GM18907 (cell line): ENCODE measurements around the gene ZNF277.
"Not testable (repeated sequence)": the region's sequence is repeated elsewhere in the genome, so short reads cannot be mapped to it uniquely, and the experiment has no call there.

Source experiments
- ATAC-seq: cut with Tn5 transposase; IDR thresholded peaks from one replicate; pipeline ENCODE4 v1.9.1; 2021; ENCODE audit warnings: mild to moderate bottlenecking, moderate library complexity; ENCODE audit not compliant: unreplicated experiment

Gene ZNF277

DNA sequence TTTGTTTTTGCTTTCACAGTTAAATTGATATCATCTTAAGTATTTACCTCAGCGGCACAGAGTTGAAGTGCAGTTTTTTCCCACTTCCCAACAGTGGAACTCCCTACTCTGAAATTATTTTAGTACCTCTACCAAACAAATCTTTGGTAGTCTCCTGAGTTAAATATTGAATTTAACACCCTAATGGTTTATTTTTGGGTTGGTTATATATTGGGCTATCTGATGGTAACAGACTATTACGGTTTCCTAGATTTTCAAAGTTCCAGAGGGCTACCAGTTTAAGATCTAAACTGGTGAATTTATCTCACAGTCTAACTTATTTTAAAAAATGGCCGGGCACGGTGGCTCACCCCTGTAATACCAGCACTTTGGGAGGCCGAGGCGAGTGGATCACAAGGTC is 1.3 kb downstream of the ZNF277 start:
- ATAC-seq = no peak

DNA sequence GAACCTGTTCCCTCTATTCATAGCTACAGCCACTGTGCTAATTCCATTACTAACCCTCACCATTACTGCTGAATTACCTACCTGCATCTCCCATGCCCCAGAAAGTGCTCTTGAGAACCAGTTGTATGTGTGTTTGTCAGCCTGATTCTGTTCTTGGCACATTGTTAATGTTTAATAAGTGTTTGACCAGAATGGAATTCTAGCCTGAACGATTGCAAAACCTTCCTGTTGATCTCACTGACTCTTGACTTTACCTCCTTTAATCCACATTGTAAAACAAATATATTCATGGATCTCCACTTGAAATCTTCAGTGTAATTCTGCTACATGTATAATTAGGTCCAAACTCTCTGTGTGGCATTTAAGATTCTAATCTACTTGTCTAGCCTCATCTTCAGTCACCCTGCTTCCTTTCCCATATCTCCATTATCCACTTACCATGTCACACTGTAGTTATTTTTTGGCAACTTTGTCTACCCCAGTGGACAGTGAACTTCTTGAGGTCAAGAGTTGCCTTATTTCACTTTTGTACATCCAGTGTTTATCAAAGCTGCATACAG is 4.9 kb downstream of the ZNF277 start:
- no peak for ATAC-seq

DNA sequence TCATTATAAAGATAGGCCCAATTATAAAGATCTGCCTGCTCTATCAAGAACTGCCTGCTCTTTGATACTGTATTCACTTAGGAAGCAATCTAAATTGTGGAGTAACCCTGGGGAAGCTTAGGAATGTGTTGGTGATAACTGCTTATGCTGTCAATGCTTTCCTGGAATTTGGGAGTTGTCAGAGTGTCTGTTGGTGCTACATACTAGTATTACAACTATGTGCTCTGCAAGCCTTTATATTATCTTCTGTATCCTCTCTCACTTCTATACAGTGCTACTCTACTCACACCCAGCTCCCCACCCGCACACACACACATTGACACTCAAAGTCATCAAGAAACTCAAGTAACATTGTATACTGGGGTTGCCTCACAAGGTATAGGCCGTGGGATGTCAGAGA is 6.1 kb downstream of the ZNF277 start:
- no peak for ATAC-seq

DNA sequence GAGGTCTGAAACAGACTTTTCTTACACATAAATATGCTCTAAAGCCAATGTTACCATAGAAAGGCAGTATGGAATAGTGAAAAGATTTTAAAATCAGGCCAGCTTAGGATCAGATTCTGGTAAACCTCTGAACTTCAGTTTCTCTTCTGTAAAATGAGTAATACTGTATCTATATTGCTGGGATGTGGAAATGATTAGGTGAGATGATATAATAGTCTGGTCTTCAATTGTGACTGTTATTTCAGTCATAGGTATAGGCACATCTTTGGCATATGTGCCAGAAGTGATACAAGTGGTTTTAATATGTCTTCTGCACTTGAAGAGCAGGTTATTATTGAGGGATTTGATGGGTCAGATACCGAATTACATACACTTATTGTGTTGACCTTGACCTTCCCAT is 7.2 kb downstream of the ZNF277 start:
- no peak for ATAC-seq

DNA sequence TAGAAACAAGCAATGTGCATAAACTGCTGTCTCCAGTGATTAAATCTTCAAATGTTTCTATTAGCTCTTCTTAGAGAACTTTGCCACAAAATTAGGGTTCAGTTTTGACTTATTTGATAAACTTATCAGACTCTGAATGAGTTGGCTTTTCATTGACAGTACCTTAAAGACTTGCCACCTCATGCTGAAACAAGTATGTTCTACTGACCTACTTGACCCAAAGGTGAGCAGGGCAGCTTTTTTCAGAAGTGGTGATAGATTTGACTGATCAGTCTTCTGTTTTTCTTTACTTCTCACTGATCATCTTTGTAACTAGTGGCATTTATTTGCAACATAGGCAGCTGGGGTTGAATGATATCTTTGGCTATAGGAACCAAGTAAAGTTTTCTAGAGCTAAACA is 7.8 kb downstream of the ZNF277 start:
- ATAC-seq = no peak

DNA sequence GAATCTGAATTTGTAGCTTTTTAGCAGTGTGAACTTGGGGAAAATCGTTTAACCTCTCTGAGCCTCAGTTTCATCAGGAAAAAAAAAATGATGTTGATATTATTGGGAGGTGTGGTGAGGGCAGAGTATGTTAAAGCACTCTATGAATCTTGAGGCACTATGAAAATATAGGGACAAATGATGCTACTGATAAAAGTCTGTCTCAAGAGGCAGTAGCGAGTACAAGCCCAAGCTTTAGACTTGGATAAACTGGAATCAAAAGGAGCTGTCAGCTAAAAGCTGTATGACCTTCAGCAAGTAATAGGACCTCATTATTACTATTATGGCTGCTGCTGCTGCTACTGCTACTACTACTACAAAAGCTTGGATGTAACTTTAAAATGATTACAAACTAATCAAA is 8.4 kb downstream of the ZNF277 start:
- no peak for ATAC-seq

DNA sequence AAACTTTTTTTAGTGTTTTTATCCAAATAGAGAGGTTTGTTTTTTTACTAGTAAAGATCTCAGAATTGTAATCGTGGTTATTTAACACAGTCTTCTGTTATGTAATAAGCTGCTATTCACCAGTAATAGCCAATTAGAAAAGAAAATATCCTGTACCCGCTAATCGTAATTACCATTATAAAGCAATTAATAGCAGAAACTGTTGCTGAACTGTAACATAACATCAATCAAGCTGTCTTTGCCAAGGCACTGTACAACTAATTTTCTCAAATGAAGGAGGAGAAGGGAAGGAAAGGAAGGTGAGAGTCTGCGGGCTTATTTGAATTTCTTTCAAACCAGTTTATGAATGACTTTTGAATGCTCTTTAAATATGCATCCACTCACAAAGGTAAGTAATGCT is 9.3 kb downstream of the ZNF277 start:
- no peak for ATAC-seq

DNA sequence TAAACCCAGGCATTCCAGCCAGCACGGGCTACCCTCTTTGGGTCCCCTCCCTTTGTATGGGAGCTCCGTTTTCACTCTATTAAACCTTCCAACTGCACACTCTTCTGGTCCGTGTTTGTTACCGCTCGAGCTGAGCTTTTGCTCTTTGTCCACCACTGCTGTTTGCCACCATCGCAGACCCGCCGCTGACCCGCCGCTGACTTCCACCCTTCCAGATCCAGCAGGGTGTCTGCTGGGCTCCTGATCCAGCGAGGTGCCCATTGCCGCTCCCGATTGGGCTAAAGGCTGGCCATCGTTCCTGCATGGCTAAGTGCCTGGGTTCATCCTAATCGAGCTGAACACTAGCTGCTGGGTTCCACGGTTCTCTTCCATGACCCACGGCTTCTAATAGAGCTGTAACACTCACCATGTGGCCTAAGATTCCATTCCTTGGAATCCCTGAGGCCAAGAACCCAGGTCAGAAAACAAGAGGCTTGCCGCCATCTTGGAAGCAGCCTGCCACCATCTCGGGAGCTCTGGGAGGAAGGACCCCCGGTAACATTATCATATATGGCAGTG is 14.5 kb downstream of the ZNF277 start:
- no peak for ATAC-seq

DNA sequence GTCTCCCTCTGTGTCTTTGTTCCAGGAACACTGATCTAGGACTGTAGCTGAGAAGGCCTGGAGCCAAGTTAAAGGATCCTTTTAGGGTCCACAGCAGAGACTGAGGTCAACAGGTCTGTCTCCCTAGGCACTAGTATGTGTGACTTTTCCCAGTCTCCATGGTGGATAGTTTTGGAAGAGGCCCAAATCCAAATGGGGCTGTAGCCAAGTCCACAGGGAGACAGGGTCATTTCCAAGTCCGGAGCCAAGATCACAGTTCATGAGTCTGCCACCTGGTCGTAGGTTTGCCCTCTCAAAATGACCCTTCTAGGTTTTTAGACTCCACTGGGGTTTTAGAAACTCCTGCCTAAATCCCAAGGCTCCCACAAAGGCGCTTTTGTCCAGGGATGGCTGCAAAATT is 16.8 kb downstream of the ZNF277 start:
- ATAC-seq = no peak

DNA sequence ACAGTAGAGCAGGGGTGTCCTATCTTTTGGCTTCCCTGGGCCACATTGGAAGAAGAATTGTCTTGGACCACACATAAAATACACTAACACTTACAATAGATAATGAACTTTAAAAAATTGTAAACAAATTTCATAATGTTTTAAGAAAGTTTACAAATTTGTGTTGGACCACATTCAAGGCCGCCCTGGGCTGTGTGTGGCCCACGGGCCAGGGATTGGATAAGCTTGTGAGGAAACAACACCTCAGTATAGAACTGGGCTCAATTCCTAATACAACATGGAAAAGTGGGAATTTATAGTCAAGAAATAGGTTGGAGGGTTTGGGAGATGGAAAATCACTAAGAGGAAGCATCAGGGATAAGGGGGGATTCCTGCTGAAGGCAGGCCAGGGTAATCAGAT is 17.7 kb downstream of the ZNF277 start:
- ATAC-seq = no peak

DNA sequence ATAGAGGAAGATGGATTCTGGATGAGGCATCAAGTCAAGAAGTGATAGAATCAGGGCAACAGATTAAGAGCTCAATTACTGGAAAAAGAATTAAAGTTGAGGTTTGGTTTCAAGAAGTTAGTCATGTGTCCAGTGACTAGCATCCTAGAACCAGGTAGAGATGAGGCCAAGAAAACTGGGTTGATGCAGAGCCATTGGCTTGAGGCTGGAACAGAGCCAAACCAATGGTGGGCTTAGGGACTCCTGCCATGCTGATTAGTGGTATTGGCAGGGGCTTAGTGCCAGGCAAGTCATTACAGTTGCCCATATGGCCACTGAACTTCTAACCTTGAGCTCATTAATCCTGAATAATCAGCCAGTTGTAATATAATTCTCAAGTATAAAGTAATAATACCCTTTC is 18.5 kb downstream of the ZNF277 start:
- no peak for ATAC-seq

DNA sequence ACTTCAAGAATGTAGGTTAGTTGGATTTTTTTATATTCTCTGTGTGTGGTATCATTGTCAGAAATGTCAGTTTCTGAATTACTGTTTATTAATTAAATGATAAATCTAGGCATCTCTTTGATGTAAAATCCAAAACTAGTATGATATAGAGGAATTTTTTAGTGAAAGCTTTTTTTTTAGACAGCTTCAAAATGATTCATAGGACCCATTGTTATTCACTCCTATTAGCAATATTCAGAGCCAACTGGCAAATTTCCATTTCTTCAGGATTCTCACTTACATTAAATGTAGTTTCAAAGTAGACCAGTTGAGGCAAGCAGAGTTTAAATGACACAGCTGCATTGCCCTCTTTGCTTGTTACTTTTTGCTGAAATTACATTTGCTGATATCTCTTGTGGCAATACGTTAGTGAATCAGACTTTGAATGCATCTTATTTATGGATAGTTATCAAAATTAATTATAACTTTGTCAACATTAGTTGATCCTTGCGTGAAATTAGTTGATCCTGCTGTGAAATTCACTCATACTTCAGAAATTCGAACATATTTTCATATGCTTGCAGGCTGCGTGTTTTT is 20.3 kb downstream of the ZNF277 start:
- no peak for ATAC-seq

DNA sequence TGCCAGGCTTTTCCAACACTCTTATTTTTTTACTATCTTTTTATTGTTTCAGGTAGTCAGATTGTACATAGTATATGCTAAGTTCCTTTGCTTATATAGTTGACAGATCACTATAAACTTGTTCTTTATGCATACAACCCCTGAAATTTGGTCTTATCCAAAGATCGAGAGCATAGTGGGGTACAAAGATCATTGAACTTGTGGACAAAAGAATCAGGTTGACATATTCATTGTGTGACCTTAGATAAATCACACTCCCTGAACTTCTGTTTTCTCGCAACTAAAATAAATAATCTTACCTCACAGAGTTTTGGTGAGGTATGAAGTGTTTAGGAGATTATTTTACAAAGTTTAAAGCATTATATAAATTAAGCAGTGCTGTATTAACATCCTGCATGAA is 22.1 kb downstream of the ZNF277 start:
- no peak for ATAC-seq

DNA sequence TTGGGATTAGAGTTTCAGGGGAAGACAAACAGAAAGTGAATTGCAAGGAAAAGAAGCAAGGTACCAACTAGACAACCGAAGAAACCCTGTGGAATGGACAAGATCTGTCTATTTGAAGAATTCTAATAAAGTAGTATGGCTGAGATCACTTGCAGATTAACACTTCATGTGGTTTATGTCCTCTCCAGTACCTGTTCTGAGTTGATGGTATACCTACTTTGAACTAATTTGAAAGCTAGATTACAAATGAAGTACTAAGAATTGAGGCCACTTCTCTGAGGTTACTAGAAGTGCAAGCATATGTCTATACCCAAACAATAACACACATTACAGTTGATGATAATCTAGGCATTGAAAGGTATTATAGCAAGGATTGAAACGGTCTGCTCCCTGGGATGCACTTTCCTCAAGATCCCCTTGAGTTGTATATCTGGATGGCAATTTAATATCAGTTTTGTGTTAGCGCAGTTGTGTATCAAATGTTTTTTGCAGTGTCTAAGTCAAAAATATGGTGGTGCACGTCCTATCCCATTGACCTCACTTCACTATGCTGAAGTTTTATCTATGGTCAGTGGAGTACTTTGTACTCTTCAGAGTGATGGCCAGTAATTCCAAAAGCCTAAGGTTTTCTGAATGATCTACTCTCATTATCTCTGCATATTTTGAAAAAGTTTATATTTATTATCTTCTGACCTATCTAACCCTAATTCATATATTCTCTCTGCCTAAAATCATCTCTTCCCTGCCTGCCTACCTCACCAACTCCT is 25.9 kb downstream of the ZNF277 start:
- no peak for ATAC-seq

DNA sequence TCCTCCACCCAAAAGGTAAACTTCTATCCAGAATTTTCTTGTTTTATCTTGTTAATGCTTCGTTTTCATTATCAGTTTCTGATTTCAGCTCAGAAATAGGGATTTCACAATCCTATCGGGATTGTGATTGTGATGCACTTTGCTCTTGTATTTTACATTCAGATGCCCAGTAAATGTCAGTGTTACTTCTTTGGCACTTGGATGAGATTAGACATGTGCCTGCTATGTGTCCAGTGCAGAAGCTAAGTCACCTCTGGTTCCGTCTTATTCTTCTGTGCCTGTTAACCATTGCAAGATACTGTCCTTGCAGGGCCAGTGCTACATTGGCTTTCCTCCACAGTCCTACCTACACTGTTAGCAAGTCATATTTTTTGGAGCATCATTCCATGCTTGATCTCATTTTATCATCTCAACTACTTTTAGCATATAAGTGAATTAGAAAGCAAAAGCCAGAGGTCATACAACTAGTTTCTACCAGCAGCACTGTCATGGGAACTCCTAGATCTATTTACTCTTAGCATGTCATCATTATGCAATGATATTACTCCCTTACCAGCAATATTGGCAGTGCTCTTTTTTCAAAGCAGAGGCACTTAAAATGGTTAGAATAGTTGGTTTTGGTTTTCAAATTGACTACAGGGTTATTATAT is 26.7 kb downstream of the ZNF277 start:
- no peak for ATAC-seq

DNA sequence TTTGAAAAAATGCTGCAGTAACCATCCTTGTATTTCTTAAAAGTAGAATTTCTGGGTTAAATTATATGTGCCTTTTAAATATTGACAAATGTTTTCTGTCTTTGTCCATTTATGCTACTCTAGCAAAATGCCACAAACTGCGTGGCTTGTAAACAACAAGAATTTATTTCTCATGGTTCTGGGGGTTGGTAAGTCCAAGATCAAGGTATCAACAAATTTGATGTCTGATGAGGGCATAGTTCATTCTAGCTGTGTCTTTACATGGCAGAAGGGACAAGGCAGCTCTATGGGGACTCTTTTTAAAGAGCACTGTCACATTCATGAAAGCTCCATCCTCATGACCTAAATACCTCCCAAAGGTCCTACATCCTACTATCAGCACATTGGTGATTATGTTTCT is 27.7 kb downstream of the ZNF277 start:
- ATAC-seq = no peak

DNA sequence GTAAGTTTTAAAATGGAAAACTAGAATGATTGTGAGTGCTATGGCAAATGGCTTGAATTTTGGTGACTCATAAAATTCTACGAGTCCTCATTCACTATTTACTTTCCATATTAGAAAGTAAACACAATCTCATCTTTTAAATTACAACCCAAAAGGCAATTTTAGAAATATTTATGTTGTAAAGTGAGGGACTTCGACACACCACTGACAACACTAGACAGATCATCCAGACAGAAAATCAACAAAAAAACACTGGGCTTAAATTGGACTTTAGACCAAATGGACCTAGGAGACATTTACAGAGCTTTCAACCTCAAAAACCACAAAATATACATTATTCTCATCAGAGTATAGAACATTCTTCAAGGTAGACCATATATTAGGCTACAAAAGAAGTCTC is 30.1 kb downstream of the ZNF277 start:
- no peak for ATAC-seq

DNA sequence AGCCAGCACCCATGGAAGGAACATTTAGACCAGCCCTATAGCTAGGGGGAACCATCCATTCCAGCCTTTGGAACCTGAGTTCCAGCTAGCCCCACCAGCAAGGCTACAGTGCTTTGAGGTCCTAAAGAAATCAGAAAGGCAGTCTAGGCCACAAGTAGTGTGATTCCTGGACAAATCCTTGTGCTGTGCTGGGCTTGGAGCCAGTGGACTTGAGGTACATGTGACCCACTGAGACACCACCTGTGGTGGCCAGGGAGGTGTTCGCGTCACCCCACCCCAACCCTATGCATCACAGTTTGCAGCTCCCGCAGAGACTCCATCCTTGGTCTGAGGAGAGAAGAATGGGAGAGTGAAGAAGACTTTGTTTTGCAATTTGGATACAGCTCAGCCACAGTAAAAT is 31.8 kb downstream of the ZNF277 start:
- no peak for ATAC-seq

DNA sequence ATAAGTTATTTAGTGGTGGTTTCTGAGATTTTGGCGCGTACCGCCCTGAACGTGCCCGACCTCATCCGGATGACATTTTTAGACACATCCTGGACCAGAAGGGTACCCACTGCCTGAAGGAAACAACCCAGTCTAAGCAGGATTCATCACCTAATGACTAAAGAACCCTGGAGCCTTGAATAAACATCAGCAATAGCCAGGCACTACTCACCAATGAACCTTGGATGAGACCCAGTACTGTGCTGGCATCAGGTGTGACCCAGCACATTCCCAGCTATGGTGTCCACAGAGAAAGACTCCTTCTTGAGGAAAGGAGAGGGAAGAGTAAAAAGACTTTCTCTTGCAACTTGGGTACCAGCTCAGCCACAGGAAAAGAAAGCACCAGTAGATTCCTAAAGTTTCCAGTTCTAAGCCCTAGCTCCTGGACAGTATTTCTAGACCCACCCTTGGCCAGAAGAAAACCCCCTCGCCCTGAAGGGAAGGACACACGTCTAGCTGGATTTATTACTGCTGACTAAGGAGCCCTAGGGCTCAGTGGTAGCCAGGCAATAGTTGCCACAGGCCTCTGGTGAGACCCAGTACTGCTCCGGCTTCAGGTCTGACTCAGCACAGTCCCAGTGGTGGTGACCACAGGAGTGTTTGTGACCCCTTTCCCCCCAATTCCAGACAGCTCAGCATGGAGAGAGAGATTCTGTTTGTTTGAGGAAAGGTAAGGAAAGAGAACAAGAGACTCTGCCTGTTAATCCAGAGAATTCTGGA is 32.5 kb downstream of the ZNF277 start:
- ATAC-seq = no peak

DNA sequence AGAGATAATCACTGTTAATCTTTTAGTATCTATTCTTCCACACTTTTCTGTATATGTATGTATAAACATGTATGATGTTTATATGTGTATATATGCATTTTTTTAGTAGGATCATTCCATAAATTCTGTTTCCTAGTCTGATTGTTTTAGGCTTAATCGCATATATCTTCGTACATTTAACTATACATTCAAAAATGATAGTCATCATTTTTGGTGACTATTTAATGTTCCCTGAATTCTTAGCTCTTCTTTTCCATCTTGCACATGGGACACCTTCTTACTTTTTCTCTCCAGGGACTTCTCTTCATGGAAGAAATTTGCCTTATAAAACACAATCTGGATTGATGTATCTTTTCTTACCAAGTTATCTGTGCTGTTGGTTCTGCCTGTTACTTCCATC is 42.1 kb downstream of the ZNF277 start:
- ATAC-seq = no peak

DNA sequence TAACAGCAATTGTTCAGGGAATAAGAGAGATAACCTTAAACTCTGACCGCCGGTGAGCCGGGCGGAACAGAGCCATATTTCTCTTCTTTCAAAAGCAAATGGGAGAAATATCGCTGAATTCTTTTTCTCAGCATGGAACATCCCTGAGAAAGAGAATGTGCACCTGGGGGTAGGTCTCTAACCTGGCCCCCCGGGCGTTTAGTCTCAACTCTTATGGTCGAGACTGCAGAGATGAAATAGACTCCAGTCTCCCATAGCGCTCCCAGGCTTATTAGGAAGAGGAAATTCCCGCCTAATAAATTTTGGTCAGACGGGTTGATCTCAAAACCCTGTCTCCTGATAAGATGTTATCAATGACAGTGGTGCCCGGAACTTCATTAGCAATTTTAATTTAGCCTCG is 43.5 kb downstream of the ZNF277 start:
- not testable (repeated sequence) for ATAC-seq
